Loucy (cell line): ENCODE data around the gene HES5.

Source experiments
- H2AFZ ChIP-seq: fragments of 200-600 bp; sonication (generic); 2 replicates; pipeline ENCODE4 v1.6.0; 2016; ENCODE audit warnings: antibody characterized with exemption, mild to moderate bottlenecking, low read length, moderate library complexity
- H3F3A ChIP-seq: fragments of 200-600 bp; 2 replicates; pipeline ENCODE4 v1.6.0; 2016; ENCODE audit warnings: antibody characterized with exemption, low read depth, mild to moderate bottlenecking
- H3K27me3 ChIP-seq: fragments of 200-600 bp; sonication (generic); 2 replicates; pipeline ENCODE4 v1.6.1; 2014; ENCODE audit warnings: low read length, mild to moderate bottlenecking; ENCODE audit not compliant: insufficient read depth, poor library complexity, severe bottlenecking
- H3K36me3 ChIP-seq: fragments of 200-600 bp; sonication (generic); 2 replicates; pipeline ENCODE4 v1.6.1; 2016; ENCODE audit warnings: low read length; ENCODE audit not compliant: insufficient read depth
- H3K4me1 ChIP-seq: fragments of 200-600 bp; sonication (generic); 2 replicates; pipeline ENCODE4 v1.5.1; 2014; ENCODE audit warnings: low read length, mild to moderate bottlenecking; ENCODE audit not compliant: insufficient read depth, poor library complexity, severe bottlenecking
- H3K4me2 ChIP-seq: fragments of 200-600 bp; sonication (generic); 2 replicates; pipeline ENCODE4 v1.6.0; 2014; ENCODE audit warnings: antibody characterized with exemption, low read length, low read depth, mild to moderate bottlenecking; ENCODE audit not compliant: poor library complexity, severe bottlenecking
- H3K4me3 ChIP-seq: fragments of 200-600 bp; sonication (generic); 2 replicates; pipeline ENCODE4 v1.5.1; 2014; ENCODE audit warnings: low read length, mild to moderate bottlenecking, mixed read lengths; ENCODE audit not compliant: poor library complexity, severe bottlenecking
- H3K79me2 ChIP-seq: fragments of 200-600 bp; sonication (generic); 2 replicates; pipeline ENCODE4 v1.6.1; 2014; ENCODE audit warnings: low read length; ENCODE audit not compliant: insufficient read depth
- H3K9ac ChIP-seq: fragments of 200-600 bp; sonication (generic); 2 replicates; pipeline ENCODE4 v1.6.0; 2014; ENCODE audit warnings: mild to moderate bottlenecking, low read depth, low read length, moderate library complexity; ENCODE audit not compliant: poor library complexity, severe bottlenecking
- H3K9me2 ChIP-seq: fragments of 200-600 bp; sonication (generic); replicated peaks from 2 replicates; pipeline ENCODE4 v1.6.1; 2016; ENCODE audit warnings: low read depth, low read length, mixed read lengths
- H3K9me3 ChIP-seq: fragments of 200-600 bp; sonication (generic); 2 replicates; pipeline ENCODE4 v1.6.1; 2014; ENCODE audit warnings: mild to moderate bottlenecking, antibody characterized with exemption, low read length, low read depth; ENCODE audit not compliant: insufficient read depth
- H4K20me1 ChIP-seq: fragments of 200-600 bp; sonication (generic); 2 replicates; pipeline ENCODE4 v1.6.0; 2014; ENCODE audit warnings: antibody characterized with exemption, low read length, mild to moderate bottlenecking; ENCODE audit not compliant: insufficient read depth, poor library complexity, severe bottlenecking
- CTCF ChIP-seq: fragments of 200-600 bp; sonication (generic); conservative IDR thresholded peaks from 2 replicates; pipeline ENCODE4 v1.5.1; 2014; ENCODE audit warnings: mild to moderate bottlenecking, antibody characterized with exemption, low read length
- EZH2phosphoT487 ChIP-seq: fragments of 200-600 bp; IDR thresholded peaks from 2 replicates; pipeline ENCODE4 v1.6.1; 2018; ENCODE audit warnings: antibody characterized with exemption, mild to moderate bottlenecking, moderate library complexity, borderline replicate concordance

Gene HES5

GRCh38 chr1:2489615-2490014, 40.4 kb downstream of the HES5 start:
- no peak overlapping the region for H3K4me3 ChIP-seq
- H3K9me3 ChIP-seq, result peaks cover 8% of the 10 kb centered on the region; the same call in 1 of the 2 replicates
- H3K27me3 ChIP-seq, result no peaks in the 10 kb centered on the region
- no peaks in the 10 kb centered on the region for H4K20me1 ChIP-seq
- no peaks in the 10 kb centered on the region for H3F3A ChIP-seq
- H3K9ac ChIP-seq, result no peak overlapping the region
- H2AFZ ChIP-seq, result no peak overlapping the region
- peaks cover 9% of the 10 kb centered on the region for H3K4me1 ChIP-seq
- H3K79me2 ChIP-seq, result no peaks in the 10 kb centered on the region
- no peak for TF ChIP-seq EZH2phosphoT487
- TF ChIP-seq CTCF, result no peak
- no peaks in the 10 kb centered on the region for H3K36me3 ChIP-seq
- H3K9me2 ChIP-seq, result no peaks in the 10 kb centered on the region
- H3K4me2 ChIP-seq, result no peak overlapping the region

GRCh38 chr1:2488688-2489087, 41.4 kb downstream of the HES5 start:
- Histone ChIP-seq H3K36me3 (no peaks in the 10 kb centered on the region), H3F3A (no peaks in the 10 kb centered on the region), H2AFZ (no peak overlapping the region), H3K4me2 (no peak overlapping the region), H3K4me3 (no peak overlapping the region), H3K4me1 (peaks cover 3% of the 10 kb centered on the region), H3K9ac (no peak overlapping the region), H3K9me3 (peaks cover 8% of the 10 kb centered on the region; the same call in 1 of the 2 replicates), H3K9me2 (no peaks in the 10 kb centered on the region), H4K20me1 (no peaks in the 10 kb centered on the region), H3K27me3 (no peaks in the 10 kb centered on the region), H3K79me2 (no peaks in the 10 kb centered on the region)
- TF ChIP-seq CTCF (no peak), EZH2phosphoT487 (no peak)

- no peaks in the 10 kb centered on the region for H3F3A ChIP-seq
- H4K20me1 ChIP-seq, result no peaks in the 10 kb centered on the region
- no peaks in the 10 kb centered on the region for H3K4me1 ChIP-seq
- H3K79me2 ChIP-seq, result no peaks in the 10 kb centered on the region
- H3K9ac ChIP-seq, result no peak overlapping the region
- no peak overlapping the region for H3K4me3 ChIP-seq
- H2AFZ ChIP-seq, result no peak overlapping the region
- no peaks in the 10 kb centered on the region for H3K27me3 ChIP-seq
- no peak overlapping the region for H3K4me2 ChIP-seq
- no peaks in the 10 kb centered on the region for H3K9me2 ChIP-seq
- TF ChIP-seq EZH2phosphoT487 (no peak), CTCF (no peak)
- H3K36me3 ChIP-seq, result no peaks in the 10 kb centered on the region
- peaks cover 8% of the 10 kb centered on the region; the same call in 1 of the 2 replicates for H3K9me3 ChIP-seq
These were observed 43.5 kb downstream of the HES5 start for GRCh38 chr1:2486558-2486957.
